IMR-90 (cell line): ENCODE results near the gene IL22RA2. TPM values are rescaled to one million over a fixed set of nuclear protein-coding genes. Genes with fewer than 3 reads are reported as not detected.

Experiments used
- ATAC-seq: fragments of 200-7000 bp; cut with Tn5 transposase; 2 replicates; pipeline ENCODE4 v1.9.1; 2020; ENCODE audit warnings: low read depth, mild to moderate bottlenecking, moderate library complexity
- BruUV-seq: library from RNA; stranded (reverse); fragments of 400-500 nt; replicated peaks from 2 replicates; lab custom pipeline; 2021; lab: Mats Ljungman, UMichigan
- CTCF ChIA-PET: fragments of 300-600 bp; formaldehyde crosslinking; extraction: SDS; loops from one replicate; lab custom pipeline; 2021; ENCODE audit warnings: antibody characterized with exemption; lab: Yijun Ruan, JAX
- POLR2A ChIA-PET: fragments of 300-600 bp; sonication (Branson Sonifier 250); formaldehyde crosslinking; loops from one replicate; lab custom pipeline; 2022; ENCODE audit warnings: antibody characterized with exemption; ENCODE audit not compliant: unreplicated experiment; lab: Charles Lee
- DNase-seq: peaks from one replicate; pipeline ENCODE4 v3.0.0; 2013
- H2AFZ ChIP-seq: replicated peaks from 2 replicates; pipeline ENCODE3; 2013; ENCODE audit warnings: low read length, mild to moderate bottlenecking; ENCODE audit not compliant: poor library complexity
- H2AK5ac ChIP-seq: 2 replicates; pipeline ENCODE4 v1.6.1; 2013; ENCODE audit warnings: low read depth, low read length, inconsistent platforms
- H2AK9ac ChIP-seq: replicated peaks from 2 replicates; pipeline ENCODE3; 2013; ENCODE audit warnings: mild to moderate bottlenecking, low read depth, low read length, moderate library complexity; ENCODE audit not compliant: poor library complexity
- H2BK120ac ChIP-seq: 2 replicates; pipeline ENCODE4 v1.6.1; 2013; ENCODE audit warnings: low read depth, low read length, inconsistent platforms
- H2BK15ac ChIP-seq: 3 replicates; pipeline ENCODE4 v1.6.1; 2013; ENCODE audit warnings: low read depth, low read length, inconsistent platforms
- H2BK20ac ChIP-seq: 2 replicates; pipeline ENCODE4 v1.6.1; 2013; ENCODE audit warnings: low read depth, mild to moderate bottlenecking, inconsistent platforms, low read length, moderate library complexity
- H2BK5ac ChIP-seq: 2 replicates; pipeline ENCODE4 v1.6.1; 2013; ENCODE audit warnings: mild to moderate bottlenecking, low read depth, low read length, inconsistent platforms; ENCODE audit not compliant: poor library complexity, severe bottlenecking
- H3K14ac ChIP-seq: replicated peaks from 2 replicates; pipeline ENCODE4 v1.6.1; 2013; ENCODE audit warnings: low read depth, low read length, inconsistent platforms
- H3K18ac ChIP-seq: 2 replicates; pipeline ENCODE4 v1.6.1; 2013; ENCODE audit warnings: low read depth, low read length, control low read depth
- H3K23ac ChIP-seq: 2 replicates; pipeline ENCODE4 v1.6.1; 2013; ENCODE audit warnings: low read depth, low read length, inconsistent platforms
- H3K27ac ChIP-seq: 2 replicates; pipeline ENCODE4 v1.5.1; 2013; ENCODE audit warnings: mild to moderate bottlenecking, control low read depth, low read length; ENCODE audit not compliant: insufficient read depth
- H3K27me3 ChIP-seq: 2 replicates; pipeline ENCODE4 v1.6.1; 2013; ENCODE audit warnings: low read length; ENCODE audit not compliant: control insufficient read depth, insufficient read depth
- H3K36me3 ChIP-seq: 2 replicates; pipeline ENCODE4 v1.6.1; 2013; ENCODE audit warnings: low read length, mixed read lengths; ENCODE audit not compliant: control insufficient read depth, insufficient read depth
- H3K4ac ChIP-seq: 2 replicates; pipeline ENCODE4 v1.6.1; 2013; ENCODE audit warnings: low read depth, low read length, inconsistent platforms
- H3K4me1 ChIP-seq: 2 replicates; pipeline ENCODE4 v1.6.1; 2013; ENCODE audit warnings: low read length, mixed read lengths; ENCODE audit not compliant: control insufficient read depth, insufficient read depth
- H3K4me2 ChIP-seq: 2 replicates; pipeline ENCODE4 v1.6.1; 2013; ENCODE audit warnings: low read depth, mild to moderate bottlenecking, control low read depth, low read length, moderate library complexity
- H3K4me3 ChIP-seq: 2 replicates; pipeline ENCODE4 v1.5.1; 2013; ENCODE audit warnings: low read depth, mild to moderate bottlenecking, control low read depth, low read length, moderate library complexity; ENCODE audit not compliant: insufficient read depth
- H3K56ac ChIP-seq: 2 replicates; pipeline ENCODE4 v1.6.1; 2013; ENCODE audit warnings: low read length, inconsistent platforms; ENCODE audit not compliant: insufficient read depth; ENCODE audit errors: extremely low read depth
- H3K79me1 ChIP-seq, 2 experiments: 2 replicates each; pipeline ENCODE4 v1.6.1; 2013; ENCODE audit warnings: low read length in 2 of 2, inconsistent platforms in 1 of 2, low read depth in 1 of 2
- H3K9ac ChIP-seq: 2 replicates; pipeline ENCODE4 v1.6.1; 2013; ENCODE audit warnings: low read depth, low read length, control low read depth
- H3K9me1 ChIP-seq: 2 replicates; pipeline ENCODE4 v1.6.1; 2013; ENCODE audit warnings: low read length, inconsistent platforms; ENCODE audit not compliant: insufficient read depth
- H3K9me3 ChIP-seq: 2 replicates; pipeline ENCODE4 v1.6.1; 2013; ENCODE audit warnings: low read length; ENCODE audit not compliant: control insufficient read depth, insufficient read depth
- H4K20me1 ChIP-seq: 2 replicates; pipeline ENCODE4 v1.6.1; 2013; ENCODE audit warnings: low read length, inconsistent platforms; ENCODE audit not compliant: insufficient read depth
- H4K5ac ChIP-seq: 2 replicates; pipeline ENCODE4 v1.6.1; 2013; ENCODE audit warnings: mild to moderate bottlenecking, low read depth, low read length, control low read depth
- H4K8ac ChIP-seq, 2 experiments: 2 replicates each; pipeline ENCODE4 v1.6.1; 2013; ENCODE audit warnings: low read depth in 2 of 2, low read length in 2 of 2, control low read depth in 1 of 2, inconsistent platforms in 1 of 2
- H4K91ac ChIP-seq: 2 replicates; pipeline ENCODE4 v1.6.1; 2013; ENCODE audit warnings: low read depth, low read length, inconsistent platforms; ENCODE audit not compliant: insufficient read depth
- MAFK ChIP-seq: IDR thresholded peaks from 2 replicates; pipeline ENCODE4 v1.6.1; 2012; ENCODE audit warnings: low read depth, low read length, improper control_type of control experiment
- MAZ ChIP-seq: IDR thresholded peaks from 2 replicates; pipeline ENCODE4 v1.6.1; 2012; ENCODE audit warnings: low read depth, mild to moderate bottlenecking, low read length, improper control_type of control experiment, moderate library complexity, borderline replicate concordance
- MXI1 ChIP-seq: IDR thresholded peaks from 2 replicates; pipeline ENCODE4 v1.6.1; 2012; ENCODE audit warnings: low read depth, mild to moderate bottlenecking, low read length, moderate library complexity, borderline replicate concordance
- NFE2L2 ChIP-seq: fragments of 150-350 bp; IDR thresholded peaks from 2 replicates; pipeline ENCODE4 v1.6.1; 2016; ENCODE audit warnings: low read depth, mild to moderate bottlenecking, low read length
- RCOR1 ChIP-seq: IDR thresholded peaks from 2 replicates; pipeline ENCODE4 v1.6.1; 2012; ENCODE audit warnings: mild to moderate bottlenecking, low read length, improper control_type of control experiment; ENCODE audit not compliant: insufficient replicate concordance
- RFX5 ChIP-seq: IDR thresholded peaks from 2 replicates; pipeline ENCODE4 v1.8.0; 2012; ENCODE audit warnings: low read depth, mild to moderate bottlenecking, low read length, moderate library complexity
- WGBS, 2 experiments: methylation state at CpG; one replicate each; pipeline versions ENCODE4 v1.1.5 to v1.1.7; 2013; ENCODE audit warnings: missing lambda C conversion rate in 2 of 2; ENCODE audit not compliant: insufficient read length in 1 of 2; ENCODE audit errors: extremely low coverage in 2 of 2; 5-methylcytosine and 5-hydroxymethylcytosine counted together
- dilution Hi-C: fragments of 300-500 bp; cut with HindIII; formaldehyde crosslinking; loops from one replicate; pipeline ENCODE4 v1.14.3; 2018; ENCODE audit warnings: low sequenced_read_pairs; ENCODE audit not compliant: unreplicated experiment
- in situ Hi-C: fragments of 300-500 bp; cut with MboI; formaldehyde crosslinking; loops from 3 replicates; pipeline ENCODE4 v1.14.3; 2019; ENCODE audit warnings: low sequenced_read_pairs, inconsistent platforms, mixed read lengths
- intact Hi-C: fragments of 100-400 bp; cut with micrococcal nuclease; formaldehyde crosslinking; loops from 2 replicates; pipeline ENCODE4 v1.10.0; 2022
- polyA plus RNA-seq, 3 experiments: library from polyadenylated mRNA; depleted of rRNA; stranded (reverse); fragments of >200 nt; gene quantifications; 2 replicates each; pipeline ENCODE4 v1.2.3, GENCODE V29; 2012; ENCODE audit warnings: low replicate concordance in 1 of 3
- total RNA-seq: library from RNA; depleted of rRNA; stranded (reverse); fragments of >200 nt; gene quantifications from 2 replicates; pipeline ENCODE4 v1.2.3, GENCODE V29; 2012
- TF ChIP-seq, protein P1 (sequence below): fragments of 150-350 bp; IDR thresholded peaks from 2 replicates; pipeline ENCODE4 v1.6.1; 2017; ENCODE audit warnings: mild to moderate bottlenecking, antibody characterized with exemption, low read length, low read depth

The IL22RA2 gene
- total and polyA plus RNA-seq, 2 of the 4 experiments (the other 2 are of a cell fraction), result not detected

DNA sequence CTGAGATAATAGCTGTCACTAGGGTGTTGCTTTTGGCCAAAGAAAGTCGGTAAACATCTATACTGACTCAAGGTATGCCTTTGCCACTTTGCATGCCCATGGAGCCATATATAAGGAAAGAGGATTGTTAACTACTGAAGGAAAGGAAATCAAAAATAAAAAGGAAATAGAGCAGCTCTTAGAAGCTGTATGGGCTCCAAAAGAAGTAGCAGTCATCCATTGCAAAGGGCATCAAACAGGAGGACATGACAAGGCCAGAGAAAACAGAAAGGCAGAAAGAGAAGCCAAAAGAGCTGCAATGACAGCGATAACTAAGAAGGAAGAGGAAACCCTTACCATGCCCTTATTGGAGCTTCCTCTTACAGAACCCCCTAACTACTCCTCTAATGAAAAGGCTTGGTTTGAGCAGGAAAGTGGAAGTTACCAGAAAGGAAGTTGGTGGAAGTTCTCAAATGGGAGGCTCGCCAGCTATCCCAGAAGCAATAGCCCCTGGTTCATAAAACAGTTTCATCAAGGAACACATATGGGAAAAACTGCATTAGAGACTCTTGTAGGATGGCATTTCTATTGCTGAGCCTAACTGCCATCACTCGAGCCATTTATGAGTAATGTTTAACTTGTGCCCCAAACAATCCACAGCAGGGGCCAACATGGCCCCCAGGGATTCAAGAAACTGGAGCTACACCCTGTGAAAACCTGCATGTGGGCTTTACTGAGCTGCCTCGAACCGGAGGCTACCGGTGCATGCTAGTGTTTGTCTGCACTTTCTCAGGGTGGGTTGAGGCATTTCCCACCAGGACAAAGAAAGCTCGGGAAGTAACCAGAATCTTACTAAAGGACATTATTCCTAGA, 7.0 kb downstream of the IL22RA2 start:
- H3K23ac ChIP-seq, result no peak overlapping the region
- CTCF ChIA-PET, result interaction anchor here (0.6 kb wide), 1 partner anchor 33 kb away, joined by 3 read pairs; no protein-coding TSS in a partner anchor
- H3K4ac ChIP-seq, result no peak overlapping the region
- no peak overlapping the region for H4K91ac ChIP-seq
- no peaks in the 10 kb centered on the region for H4K20me1 ChIP-seq
- H2BK20ac ChIP-seq, result no peak overlapping the region
- 20% methylated on average over 1 of the region's 8 CpGs; no CpG with 5 or more reads in 1 of the 2 experiments for WGBS, 2 experiments
- H4K8ac ChIP-seq, result no peak overlapping the region
- no peak overlapping the region for H2BK120ac ChIP-seq
- H2AK5ac ChIP-seq, result no peak overlapping the region
- no peak overlapping the region for H2BK5ac ChIP-seq
- intact Hi-C loops, result no loop called here
- DNase-seq, result no peak
- in situ Hi-C loops, result no loop called here
- no peak overlapping the region for H2AK9ac ChIP-seq
- no peaks in the 10 kb centered on the region for H3K9me1 ChIP-seq
- H3K27ac ChIP-seq, result no peak overlapping the region
- H3K56ac ChIP-seq, result no peak overlapping the region
- BruUV-seq, result no TSS peak
- POLR2A ChIA-PET, result no interaction called here
- no peak overlapping the region for H3K14ac ChIP-seq
- H3K36me3 ChIP-seq, result no peaks in the 10 kb centered on the region
- peaks cover 7% of the 10 kb centered on the region; the same call in 1 of the 2 replicates for H3K27me3 ChIP-seq
- H3K4me3 ChIP-seq, result no peak overlapping the region
- H3K9me3 ChIP-seq, result peaks cover 6% of the 10 kb centered on the region
- no peaks in the 10 kb centered on the region for H3K4me1 ChIP-seq
- no peak overlapping the region for H3K4me2 ChIP-seq
- dilution Hi-C loops, result no loop called here
- H2AFZ ChIP-seq, result no peak overlapping the region
- no peak overlapping the region for H3K18ac ChIP-seq
- H3K79me1 ChIP-seq, result no peaks in the 10 kb centered on the region
- H3K9ac ChIP-seq, result no peak overlapping the region
- H2BK15ac ChIP-seq, result no peak overlapping the region
- no peak for TF ChIP-seq MXI1
- TF ChIP-seq RCOR1, result no peak
- TF ChIP-seq MAZ, result no peak
- TF ChIP-seq NFE2L2, result no peak
- TF ChIP-seq MAFK, result no peak
- no peak for TF ChIP-seq RFX5
- TF ChIP-seq, protein P1, sequence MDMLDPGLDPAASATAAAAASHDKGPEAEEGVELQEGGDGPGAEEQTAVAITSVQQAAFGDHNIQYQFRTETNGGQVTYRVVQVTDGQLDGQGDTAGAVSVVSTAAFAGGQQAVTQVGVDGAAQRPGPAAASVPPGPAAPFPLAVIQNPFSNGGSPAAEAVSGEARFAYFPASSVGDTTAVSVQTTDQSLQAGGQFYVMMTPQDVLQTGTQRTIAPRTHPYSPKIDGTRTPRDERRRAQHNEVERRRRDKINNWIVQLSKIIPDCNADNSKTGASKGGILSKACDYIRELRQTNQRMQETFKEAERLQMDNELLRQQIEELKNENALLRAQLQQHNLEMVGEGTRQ, result no peak
- no peak overlapping the region for H4K5ac ChIP-seq
- ATAC-seq, result no peak
